HUDEP-2 (cell line): ENCODE results near the gene FHDC1.
A peak's percentile ranks its signal among the peaks of the same experiment; 100 is the strongest.

Experiments used
- DNase-seq, 76 experiments: peaks; one replicate each; lab custom pipeline; 2025; ENCODE audit not compliant: unreplicated experiment in 76 of 76; lab: John Stamatoyannopoulos, UW

The FHDC1 gene

DNA sequence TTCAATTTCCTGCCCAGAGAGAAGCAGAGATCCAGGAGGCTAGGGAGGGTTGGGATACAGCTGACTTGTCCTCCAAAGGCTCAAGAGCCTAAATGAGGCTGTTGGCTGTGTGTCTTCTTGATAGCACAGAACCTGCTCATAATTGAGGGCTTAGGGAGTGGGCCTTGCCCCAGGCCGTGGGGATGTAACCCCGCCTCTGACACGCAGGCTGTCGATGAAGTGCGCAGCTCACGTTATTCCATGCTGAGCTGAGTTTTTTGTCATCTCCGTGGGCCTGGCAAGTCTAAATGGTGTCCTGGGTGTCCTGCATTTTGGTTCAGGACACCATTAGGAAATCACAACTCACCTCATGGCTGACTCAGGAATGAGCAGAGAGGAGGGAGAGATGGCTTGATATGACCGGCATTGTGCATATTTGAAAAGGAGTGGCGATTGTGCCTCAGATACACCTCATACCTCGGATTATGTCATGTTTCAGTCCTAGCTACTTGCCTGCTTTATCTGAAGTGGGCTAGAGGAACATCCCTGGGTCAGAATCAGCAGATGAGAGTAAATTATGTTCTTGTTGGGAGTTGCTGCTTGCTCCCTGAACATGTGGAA lies 43.7 kb downstream of the FHDC1 start:
- DNase-seq, result no peak

DNA sequence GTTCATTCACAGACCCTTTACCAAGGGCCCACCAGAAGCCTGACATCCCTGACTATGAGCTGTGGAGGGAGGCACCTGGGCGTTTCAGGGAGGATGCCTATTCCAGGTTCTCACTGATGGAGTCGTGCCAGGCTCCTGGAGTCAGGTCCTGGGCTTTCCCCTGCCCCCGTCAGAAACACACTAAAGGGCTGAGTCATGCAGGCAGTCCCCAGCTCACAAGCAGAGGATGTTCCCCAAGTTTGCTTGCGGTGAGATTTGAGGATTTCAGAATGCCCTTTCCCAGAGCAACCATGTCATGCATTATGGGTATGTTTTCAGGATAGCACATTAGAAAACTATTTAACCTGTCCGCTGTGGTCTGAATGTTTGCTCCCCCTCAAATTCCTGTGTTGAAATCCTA lies 45.2 kb downstream of the FHDC1 start:
- no peak for DNase-seq

- DNase-seq, result no peak
These were observed 45.7 kb downstream of the FHDC1 start for GRCh38 chr4:152981842-152982241.

DNA sequence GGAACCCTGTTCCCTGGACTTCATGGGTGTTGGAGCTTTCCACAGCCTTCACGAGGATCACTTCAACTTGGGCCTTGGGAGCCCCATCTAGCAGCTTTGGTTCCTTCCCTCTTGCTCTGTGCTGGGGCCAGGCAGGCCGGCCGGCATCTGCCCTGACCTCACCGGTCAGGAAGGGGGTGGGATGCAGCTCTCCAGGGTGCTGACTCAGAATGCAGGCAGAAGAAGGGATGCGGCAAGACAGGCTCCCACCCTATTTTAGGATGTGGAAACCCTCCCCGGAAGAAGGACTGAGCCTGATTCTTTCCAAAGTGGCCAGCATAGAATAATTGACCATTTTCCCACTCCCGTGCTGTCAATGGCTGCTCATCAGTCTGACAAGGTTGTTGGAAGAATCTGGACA lies 47.1 kb downstream of the FHDC1 start:
- peak in 1 of 76 experiments; percentile 3 for DNase-seq

DNA sequence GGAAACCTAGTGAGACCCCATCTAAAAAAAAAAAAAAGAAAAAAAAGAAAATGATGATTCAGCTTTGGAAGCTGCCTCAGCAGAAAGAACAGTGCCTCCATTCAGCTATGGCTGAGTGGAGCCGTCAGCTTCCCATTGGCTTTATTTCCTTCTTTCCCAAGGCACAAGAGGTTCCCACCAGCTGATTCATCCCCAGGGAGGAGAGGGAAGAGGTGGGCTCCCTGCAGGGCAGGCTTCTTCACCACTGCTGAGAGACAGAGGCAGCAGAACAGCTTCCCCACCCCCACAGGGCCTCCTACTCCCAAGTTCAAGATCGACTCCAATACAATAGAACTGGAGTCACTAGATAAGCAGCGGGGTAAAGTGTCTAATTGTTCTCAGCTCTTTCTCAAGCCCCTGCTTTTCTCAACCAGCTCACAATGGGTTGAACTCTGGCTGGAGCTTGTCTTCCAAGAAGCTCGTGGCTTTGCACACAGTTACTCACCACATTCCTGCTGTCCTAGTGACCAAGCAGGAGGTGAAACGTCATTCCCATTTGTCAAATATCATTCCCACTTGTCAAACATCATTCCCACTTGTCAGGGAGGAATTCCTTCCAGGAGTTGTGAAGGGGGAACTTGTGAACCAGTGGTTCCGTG lies 47.8 kb downstream of the FHDC1 start:
- DNase-seq, result no peak

DNA sequence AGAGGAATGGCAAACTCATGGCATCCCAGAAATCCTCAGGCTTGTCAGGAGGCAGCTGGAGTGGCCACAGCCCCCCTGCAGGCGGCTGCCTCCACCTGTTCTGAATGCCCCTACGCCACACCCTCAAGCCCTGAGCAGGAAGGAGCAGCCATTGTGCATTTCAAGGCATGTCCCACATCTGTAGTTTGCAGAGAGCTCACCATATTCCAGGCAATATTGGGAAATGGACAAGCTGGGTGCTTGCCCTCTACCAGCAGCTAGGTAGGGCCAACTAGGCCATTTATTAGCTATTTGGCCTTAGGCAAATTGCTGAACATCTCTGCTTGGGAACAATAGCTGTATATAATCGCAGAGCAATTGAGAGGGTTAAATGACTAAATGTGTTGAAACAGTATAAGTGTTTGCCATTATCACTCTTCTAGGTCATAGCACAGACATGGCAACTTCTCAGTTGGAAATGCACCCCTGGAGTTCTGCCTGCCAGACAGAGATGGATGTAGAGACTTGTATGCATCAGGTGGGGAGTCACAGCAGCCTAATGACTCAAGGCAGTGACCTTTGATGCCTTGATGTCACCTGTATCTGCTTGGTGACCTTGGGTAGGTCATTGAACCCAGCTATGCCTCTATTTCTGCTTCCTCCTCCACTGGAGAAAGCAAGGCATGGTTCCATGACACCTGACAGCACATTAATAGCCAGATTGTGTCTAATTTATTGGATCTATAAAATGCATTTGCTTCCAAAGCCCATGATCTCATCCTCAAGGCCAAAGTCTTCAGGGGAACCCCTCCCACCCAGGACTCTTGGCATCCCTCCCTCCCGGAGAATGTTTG lies 52.8 kb downstream of the FHDC1 start:
- DNase-seq, result no peak

DNA sequence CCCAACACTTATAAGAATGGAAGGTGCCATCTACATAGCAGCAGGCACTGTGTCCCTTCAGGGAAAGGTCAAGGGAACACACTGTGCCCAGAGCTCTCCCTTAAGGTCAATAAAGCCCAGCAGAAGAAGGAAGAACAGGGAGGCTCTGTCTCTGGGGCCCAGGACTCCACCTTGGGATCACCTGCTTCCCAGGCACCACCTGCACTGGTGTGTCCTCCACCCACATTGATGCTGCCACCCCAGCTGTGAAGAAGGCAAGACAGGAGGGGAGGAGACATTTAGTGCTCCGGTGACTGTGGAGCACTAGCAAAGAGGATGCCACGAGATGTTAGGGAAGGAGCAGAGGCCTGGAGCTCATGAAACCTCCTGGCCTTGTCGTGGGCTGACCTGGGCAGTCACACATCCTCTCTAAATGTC lies 53.4 kb downstream of the FHDC1 start:
- no peak for DNase-seq

GRCh38 chr4:152990471-152991131 lies 54.5 kb downstream of the FHDC1 start:
- peak in 43 of 76 experiments; percentile 1 to 50 (median 16) for DNase-seq

GRCh38 chr4:152991398-152991797 lies 55.3 kb downstream of the FHDC1 start:
- peak in 3 of 76 experiments; percentile 1 to 14 (median 6) for DNase-seq

- no peak for DNase-seq
These were observed 55.9 kb downstream of the FHDC1 start for GRCh38 chr4:152992027-152992426.

GRCh38 chr4:152992466-152992865 lies 56.3 kb downstream of the FHDC1 start:
- no peak for DNase-seq

- DNase-seq, result no peak
These were observed 57.9 kb downstream of the FHDC1 start for GRCh38 chr4:152994038-152994437.

DNA sequence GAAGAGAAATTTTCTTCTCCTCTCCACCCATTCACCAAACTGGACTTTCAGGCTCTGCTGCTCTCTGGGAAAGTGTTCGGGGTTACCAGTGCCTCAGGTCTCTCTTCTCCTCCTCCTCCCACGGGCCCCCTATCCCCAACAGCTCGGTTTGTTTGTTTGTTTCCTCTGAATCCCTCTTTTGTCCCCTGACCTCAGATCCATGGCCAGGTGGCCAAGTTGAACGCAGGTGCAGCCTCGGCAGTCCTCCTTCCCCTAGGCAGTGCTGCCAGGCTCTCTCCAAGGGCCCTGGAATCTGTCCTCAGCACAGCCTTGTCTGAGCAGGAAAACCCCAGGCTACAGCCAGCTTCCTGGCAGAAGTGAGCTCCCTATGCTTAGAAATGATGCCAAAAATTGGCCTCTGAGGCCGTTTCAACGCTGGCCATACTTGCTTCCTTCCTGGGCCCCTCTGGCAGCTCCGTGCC lies 60.0 kb downstream of the FHDC1 start:
- no peak for DNase-seq

GRCh38 chr4:152996672-152997071 lies 60.5 kb downstream of the FHDC1 start:
- no peak for DNase-seq

- DNase-seq, result peak in 2 of 76 experiments; percentile 0 to 10
These were observed 61.2 kb downstream of the FHDC1 start for GRCh38 chr4:152997288-152997687.

- DNase-seq, result no peak
These were observed 61.8 kb downstream of the FHDC1 start for GRCh38 chr4:152997771-152998487.

- no peak for DNase-seq
These were observed 62.7 kb downstream of the FHDC1 start for GRCh38 chr4:152998861-152999260.

GRCh38 chr4:152999346-153000075 lies 63.4 kb downstream of the FHDC1 start:
- DNase-seq, result no peak

GRCh38 chr4:153000076-153000420 lies 63.9 kb downstream of the FHDC1 start:
- DNase-seq, result no peak

DNA sequence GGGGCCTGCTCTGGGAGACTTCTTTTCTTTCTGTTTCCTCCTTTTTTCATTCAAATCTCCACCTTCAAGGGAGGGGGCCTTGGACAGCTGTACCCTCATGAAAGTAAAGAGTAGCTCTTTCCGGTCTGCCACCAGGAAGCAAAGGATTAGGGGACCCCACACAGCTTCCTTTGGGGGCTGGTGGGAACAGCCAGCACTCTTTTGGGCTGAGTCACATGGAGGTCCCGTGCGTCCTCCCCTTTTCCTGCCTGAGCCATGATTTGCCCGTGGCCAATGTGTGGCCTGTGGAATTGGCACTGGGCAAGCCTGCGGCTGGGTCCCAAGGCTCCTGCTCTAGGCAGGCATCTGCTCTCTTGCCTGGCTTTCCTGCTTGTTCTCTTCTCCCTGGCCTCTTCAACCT lies 65.5 kb downstream of the FHDC1 start:
- no peak for DNase-seq
